MM.1S (cell line): ENCODE measurements around the gene ARHGAP27.

ENCODE experiments used
- DNase-seq: peaks from one replicate; pipeline ENCODE4 v3.0.0-alpha.2; 2015
- H2AFZ ChIP-seq: fragments of 300-600 bp; sonication (generic); 2 replicates; pipeline ENCODE4 v1.6.0; 2016; ENCODE audit warnings: antibody characterized with exemption, low read length
- H3F3A ChIP-seq: fragments of 300-600 bp; sonication (generic); 2 replicates; pipeline ENCODE4 v1.6.1; 2016; ENCODE audit warnings: mild to moderate bottlenecking, antibody characterized with exemption, low read length, moderate library complexity, mixed read lengths; ENCODE audit not compliant: insufficient read depth
- H3K27ac ChIP-seq: fragments of 300-600 bp; sonication (generic); 2 replicates; pipeline ENCODE4 v1.5.1; 2016; ENCODE audit warnings: mild to moderate bottlenecking, low read length
- H3K27me3 ChIP-seq: fragments of 300-600 bp; sonication (generic); replicated peaks from 2 replicates; pipeline ENCODE4 v1.6.0; 2016; ENCODE audit warnings: low read length; ENCODE audit not compliant: insufficient read depth
- H3K36me3 ChIP-seq: fragments of 300-600 bp; sonication (generic); replicated peaks from 2 replicates; pipeline ENCODE4 v1.6.1; 2016; ENCODE audit warnings: mild to moderate bottlenecking, low read length, mixed read lengths; ENCODE audit not compliant: insufficient read depth
- H3K4me1 ChIP-seq: fragments of 300-600 bp; sonication (generic); 2 replicates; pipeline ENCODE4 v1.6.1; 2016; ENCODE audit warnings: low read length, mixed read lengths
- H3K4me2 ChIP-seq: fragments of 300-600 bp; sonication (generic); 2 replicates; pipeline ENCODE4 v1.6.0; 2016; ENCODE audit warnings: low read depth, low read length
- H3K4me3 ChIP-seq: fragments of 300-600 bp; sonication (generic); 2 replicates; pipeline ENCODE4 v1.5.1; 2016; ENCODE audit warnings: low read length, mixed read lengths
- H3K79me2 ChIP-seq: fragments of 300-600 bp; sonication (generic); 2 replicates; pipeline ENCODE4 v1.6.1; 2016; ENCODE audit warnings: mixed run types, low read length, mixed read lengths
- H3K9ac ChIP-seq: fragments of 300-600 bp; sonication (generic); 2 replicates; pipeline ENCODE4 v1.6.1; 2016; ENCODE audit warnings: low read length, mixed read lengths
- H3K9me2 ChIP-seq: fragments of 300-600 bp; sonication (generic); replicated peaks from 2 replicates; pipeline ENCODE4 v1.6.1; 2016; ENCODE audit warnings: mild to moderate bottlenecking, low read length, mixed read lengths; ENCODE audit not compliant: insufficient read depth
- H3K9me3 ChIP-seq: fragments of 300-600 bp; sonication (generic); replicated peaks from 2 replicates; pipeline ENCODE4 v1.6.1; 2016; ENCODE audit warnings: mild to moderate bottlenecking, low read length, mixed read lengths; ENCODE audit not compliant: insufficient read depth
- H4K20me1 ChIP-seq: fragments of 300-600 bp; sonication (generic); 2 replicates; pipeline ENCODE4 v1.6.1; 2016; ENCODE audit warnings: mild to moderate bottlenecking, low read length, moderate library complexity, mixed read lengths; ENCODE audit not compliant: insufficient read depth
- CTCF ChIP-seq: fragments of 300-600 bp; sonication (generic); IDR thresholded peaks from 2 replicates; pipeline ENCODE4 v1.5.1; 2016; ENCODE audit warnings: antibody characterized with exemption, low read length, mixed read lengths
- EZH2 ChIP-seq: fragments of 300-600 bp; sonication (generic); optimal IDR thresholded peaks from 2 replicates; pipeline ENCODE3; 2017; ENCODE audit warnings: low read depth, mild to moderate bottlenecking, antibody characterized with exemption, low read length, mixed read lengths
- EZH2phosphoT487 ChIP-seq: fragments of 300-600 bp; sonication (generic); IDR thresholded peaks from 2 replicates; pipeline ENCODE4 v1.6.1; 2018; ENCODE audit warnings: antibody characterized with exemption, low read length

ARHGAP27 gene

GRCh38 chr17:45371414-45372324, 61.0 kb downstream of the ARHGAP27 start:
- no peaks in the 10 kb centered on the region for H3K36me3 ChIP-seq
- H3F3A ChIP-seq = peaks cover 3% of the 10 kb centered on the region; the same call in 1 of the 2 replicates
- H3K27ac ChIP-seq = no peak overlapping the region
- no peak overlapping the region for H2AFZ ChIP-seq
- H3K4me3 ChIP-seq = no peak overlapping the region
- H3K9me3 ChIP-seq = no peaks in the 10 kb centered on the region
- DNase-seq = no peak
- H3K4me1 ChIP-seq = peaks cover 15% of the 10 kb centered on the region; the same call in 1 of the 2 replicates
- TF ChIP-seq EZH2 (no peak), CTCF (no peak), EZH2phosphoT487 (no peak)
- H3K9ac ChIP-seq = no peak overlapping the region
- H3K9me2 ChIP-seq = no peaks in the 10 kb centered on the region
- no peaks in the 10 kb centered on the region for H3K27me3 ChIP-seq
- H3K79me2 ChIP-seq = no peaks in the 10 kb centered on the region
- no peak overlapping the region for H3K4me2 ChIP-seq
- H4K20me1 ChIP-seq = no peaks in the 10 kb centered on the region

- Histone ChIP-seq H2AFZ (no peak overlapping the region), H3F3A (peaks cover 3% of the 10 kb centered on the region; the same call in 1 of the 2 replicates), H3K79me2 (no peaks in the 10 kb centered on the region), H3K4me1 (peaks cover 15% of the 10 kb centered on the region; the same call in 1 of the 2 replicates), H3K9me3 (no peaks in the 10 kb centered on the region), H3K9ac (no peak overlapping the region), H4K20me1 (no peaks in the 10 kb centered on the region), H3K27me3 (no peaks in the 10 kb centered on the region), H3K27ac (no peak overlapping the region), H3K4me3 (no peak overlapping the region), H3K36me3 (no peaks in the 10 kb centered on the region), H3K9me2 (no peaks in the 10 kb centered on the region), H3K4me2 (no peak overlapping the region)
- TF ChIP-seq CTCF (no peak), EZH2phosphoT487 (no peak)
- no peak for DNase-seq
Measured at GRCh38 chr17:45370949-45371413, 61.7 kb downstream of the ARHGAP27 start.

GRCh38 chr17:45369421-45369820, 63.2 kb downstream of the ARHGAP27 start:
- H3K27me3 ChIP-seq = no peaks in the 10 kb centered on the region
- H3F3A ChIP-seq = peaks cover 3% of the 10 kb centered on the region; the same call in 1 of the 2 replicates
- no peak overlapping the region for H3K27ac ChIP-seq
- no peaks in the 10 kb centered on the region for H3K36me3 ChIP-seq
- H4K20me1 ChIP-seq = no peaks in the 10 kb centered on the region
- H2AFZ ChIP-seq = no peak overlapping the region
- no peak overlapping the region for H3K9ac ChIP-seq
- no peak for DNase-seq
- TF ChIP-seq CTCF (no peak), EZH2phosphoT487 (no peak), EZH2 (no peak)
- no peaks in the 10 kb centered on the region for H3K9me3 ChIP-seq
- peaks cover 15% of the 10 kb centered on the region; the same call in 1 of the 2 replicates for H3K4me1 ChIP-seq
- H3K4me2 ChIP-seq = no peak overlapping the region
- no peaks in the 10 kb centered on the region for H3K79me2 ChIP-seq
- no peak overlapping the region for H3K4me3 ChIP-seq
- no peaks in the 10 kb centered on the region for H3K9me2 ChIP-seq
